Bronchial epithelial cell (primary cell): ENCODE data around the gene SLC6A6. TPM values are rescaled to one million over a fixed set of nuclear protein-coding genes. Genes with fewer than 3 reads are reported as not detected.
"Not testable (repeated sequence)": the region's sequence is repeated elsewhere in the genome, so short reads cannot be mapped to it uniquely, and the experiment has no call there.

Source experiments
- DNase-seq: peaks from one replicate; pipeline ENCODE4 v3.0.0-alpha.2; 2010; ENCODE audit warnings: low read depth
- FAIRE-seq: peaks from 2 replicates; lab custom pipeline; 2011; peaks lifted over from hg19 to GRCh38; lab: Jason Lieb, UNC
- H3K27me3 ChIP-seq: 2 replicates; pipeline ENCODE4 v1.5.1; 2011; ENCODE audit warnings: low read length; ENCODE audit not compliant: control insufficient read depth, insufficient read depth
- H3K36me3 ChIP-seq: 2 replicates; pipeline ENCODE4 v1.5.1; 2011; ENCODE audit warnings: low read length; ENCODE audit not compliant: control insufficient read depth, insufficient read depth
- H3K4me3 ChIP-seq: 2 replicates; pipeline ENCODE4 v1.5.1; 2011; ENCODE audit warnings: mild to moderate bottlenecking, low read depth, low read length, control low read depth
- total RNA-seq: library from RNA; depleted of rRNA; stranded (reverse); fragments of >200 nt; gene quantifications from 2 replicates; pipeline ENCODE4 v1.2.1, GENCODE V29; 2014
- TF ChIP-seq, protein P1 (sequence below): IDR thresholded peaks from 2 replicates; pipeline ENCODE4 v1.5.1; 2011; ENCODE audit warnings: mild to moderate bottlenecking, moderate library complexity, low read length, control low read depth, inconsistent platforms; ENCODE audit not compliant: insufficient read depth, severe bottlenecking

Gene SLC6A6
- total RNA-seq, 1 donor from 2014 or later = 13.2 TPM

- no peak for FAIRE-seq
- no peaks in the 10 kb centered on the region for H3K36me3 ChIP-seq
- TF ChIP-seq, protein P1, sequence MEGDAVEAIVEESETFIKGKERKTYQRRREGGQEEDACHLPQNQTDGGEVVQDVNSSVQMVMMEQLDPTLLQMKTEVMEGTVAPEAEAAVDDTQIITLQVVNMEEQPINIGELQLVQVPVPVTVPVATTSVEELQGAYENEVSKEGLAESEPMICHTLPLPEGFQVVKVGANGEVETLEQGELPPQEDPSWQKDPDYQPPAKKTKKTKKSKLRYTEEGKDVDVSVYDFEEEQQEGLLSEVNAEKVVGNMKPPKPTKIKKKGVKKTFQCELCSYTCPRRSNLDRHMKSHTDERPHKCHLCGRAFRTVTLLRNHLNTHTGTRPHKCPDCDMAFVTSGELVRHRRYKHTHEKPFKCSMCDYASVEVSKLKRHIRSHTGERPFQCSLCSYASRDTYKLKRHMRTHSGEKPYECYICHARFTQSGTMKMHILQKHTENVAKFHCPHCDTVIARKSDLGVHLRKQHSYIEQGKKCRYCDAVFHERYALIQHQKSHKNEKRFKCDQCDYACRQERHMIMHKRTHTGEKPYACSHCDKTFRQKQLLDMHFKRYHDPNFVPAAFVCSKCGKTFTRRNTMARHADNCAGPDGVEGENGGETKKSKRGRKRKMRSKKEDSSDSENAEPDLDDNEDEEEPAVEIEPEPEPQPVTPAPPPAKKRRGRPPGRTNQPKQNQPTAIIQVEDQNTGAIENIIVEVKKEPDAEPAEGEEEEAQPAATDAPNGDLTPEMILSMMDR = no peak
- no peak for DNase-seq
- no peaks in the 10 kb centered on the region for H3K27me3 ChIP-seq
- no peak overlapping the region for H3K4me3 ChIP-seq
These were observed 4.8 kb downstream of the SLC6A6 start for GRCh38 chr3:14407203-14407602.

GRCh38 chr3:14409779-14410063, 7.3 kb downstream of the SLC6A6 start:
- not testable (repeated sequence) for H3K27me3 ChIP-seq, FAIRE-seq, DNase-seq, H3K4me3 ChIP-seq, H3K36me3 ChIP-seq

- Histone ChIP-seq H3K27me3 (no peaks in the 10 kb centered on the region), H3K36me3 (no peaks in the 10 kb centered on the region), H3K4me3 (no peak overlapping the region)
- FAIRE-seq (no peak), DNase-seq (no peak)
- TF ChIP-seq, protein P1 = no peak
These were observed 7.7 kb downstream of the SLC6A6 start for GRCh38 chr3:14410106-14410502.

DNA sequence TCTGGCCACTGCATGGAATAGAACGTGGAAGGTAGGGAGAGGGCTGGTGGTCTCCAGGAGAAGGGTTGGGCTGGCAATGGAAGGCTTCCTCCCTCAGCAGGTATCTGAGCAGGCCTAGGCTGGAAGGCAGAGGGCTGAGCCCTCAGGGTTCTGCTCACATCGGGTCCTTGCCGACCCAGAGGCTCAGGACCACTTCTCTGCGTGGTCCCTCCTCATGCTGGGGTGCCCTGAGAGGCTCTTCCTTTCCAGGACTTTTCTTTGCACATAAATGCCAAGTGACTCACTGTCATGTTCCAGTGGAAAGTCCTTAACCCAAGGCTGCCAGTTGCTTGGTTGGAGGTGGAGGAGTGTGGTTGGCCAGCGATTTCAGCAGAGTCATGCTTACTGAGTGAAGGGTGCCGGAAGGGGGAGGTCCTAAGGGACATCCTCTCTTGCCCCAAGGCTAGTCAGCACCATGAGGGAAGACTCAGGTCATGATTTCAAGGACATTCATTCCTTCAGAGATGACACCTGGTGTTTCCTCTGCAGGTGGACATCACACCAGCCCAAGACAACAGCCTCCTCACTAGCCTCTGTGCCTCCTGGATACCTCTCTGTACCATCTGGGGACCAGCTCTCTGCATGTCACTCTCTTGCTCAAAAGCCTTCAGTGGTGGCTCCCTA, 8.2 kb downstream of the SLC6A6 start:
- FAIRE-seq (peak; percentile 40), DNase-seq (peak; percentile 80)
- Histone ChIP-seq H3K36me3 (no peaks in the 10 kb centered on the region), H3K4me3 (no peak overlapping the region), H3K27me3 (no peaks in the 10 kb centered on the region)
- TF ChIP-seq, protein P1 = no peak

- no peak for DNase-seq
- FAIRE-seq = no peak
- TF ChIP-seq, protein P1 = no peak
- H3K36me3 ChIP-seq = no peaks in the 10 kb centered on the region
- no peak overlapping the region for H3K4me3 ChIP-seq
- no peaks in the 10 kb centered on the region for H3K27me3 ChIP-seq
These were observed 8.7 kb downstream of the SLC6A6 start for GRCh38 chr3:14411166-14411526.

DNA sequence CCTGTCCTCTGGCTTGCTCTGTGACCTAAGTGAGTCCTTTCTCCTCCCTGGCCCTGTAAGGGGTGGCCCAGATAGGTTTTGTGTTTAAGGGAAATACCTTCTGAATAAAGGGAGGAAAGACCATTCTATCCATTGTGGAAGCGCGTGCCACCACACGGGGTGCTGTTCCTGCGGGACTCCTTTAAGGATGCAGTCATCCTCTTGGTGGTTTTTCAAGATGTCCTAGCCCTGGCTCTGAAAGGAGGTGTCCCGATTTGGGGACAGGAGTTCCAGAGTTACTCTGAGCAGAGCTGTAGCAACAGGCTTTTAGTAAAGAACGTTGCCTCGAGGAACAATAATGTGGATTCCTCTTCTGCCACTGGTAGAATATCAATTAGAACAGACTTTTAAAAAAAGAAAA, 9.6 kb downstream of the SLC6A6 start:
- TF ChIP-seq, protein P1 = no peak
- FAIRE-seq (no peak), DNase-seq (no peak)
- Histone ChIP-seq H3K27me3 (no peaks in the 10 kb centered on the region), H3K36me3 (no peaks in the 10 kb centered on the region), H3K4me3 (no peak overlapping the region)
